ENCODE results near the gene PLEK2. TPM values are rescaled to one million over a fixed set of nuclear protein-coding genes. Genes with fewer than 3 reads are reported as not detected.
"Not testable (repeated sequence)": the region's sequence is repeated elsewhere in the genome, so short reads cannot be mapped to it uniquely, and the experiment has no call there.

The PLEK2 gene
- polyA plus RNA-seq, 3 donors = 1.5 to 3.0 (median 1.7) TPM

DNA sequence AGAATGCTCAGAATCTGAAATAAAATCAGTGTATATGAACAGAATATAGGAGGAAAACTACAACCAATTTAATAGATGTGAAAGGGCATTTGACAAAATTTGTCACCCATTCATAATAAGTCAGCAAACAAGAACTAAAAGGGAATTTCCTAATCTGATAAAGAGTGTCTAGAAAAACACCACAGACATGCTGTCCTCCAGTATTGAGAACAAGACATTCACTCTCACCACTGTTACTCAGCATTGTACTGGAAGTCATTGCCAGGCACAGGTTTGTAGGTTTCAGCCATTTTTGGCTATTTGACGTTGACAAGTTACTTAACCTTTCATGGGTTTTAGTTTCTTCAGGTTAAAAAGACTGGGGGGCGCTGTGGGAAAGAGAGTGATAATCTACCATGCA is 38.6 kb downstream of the PLEK2 start:
- no peak for DNase-seq (ENCODE audit: extremely low read depth in 1 of 11, low read depth in 9 of 11, low spot score in 4 of 11)

GRCh38 chr14:67372833-67373232 is 39.1 kb downstream of the PLEK2 start:
- DNase-seq (ENCODE audit: extremely low read depth in 1 of 11, low read depth in 9 of 11, low spot score in 4 of 11) = no peak

DNA sequence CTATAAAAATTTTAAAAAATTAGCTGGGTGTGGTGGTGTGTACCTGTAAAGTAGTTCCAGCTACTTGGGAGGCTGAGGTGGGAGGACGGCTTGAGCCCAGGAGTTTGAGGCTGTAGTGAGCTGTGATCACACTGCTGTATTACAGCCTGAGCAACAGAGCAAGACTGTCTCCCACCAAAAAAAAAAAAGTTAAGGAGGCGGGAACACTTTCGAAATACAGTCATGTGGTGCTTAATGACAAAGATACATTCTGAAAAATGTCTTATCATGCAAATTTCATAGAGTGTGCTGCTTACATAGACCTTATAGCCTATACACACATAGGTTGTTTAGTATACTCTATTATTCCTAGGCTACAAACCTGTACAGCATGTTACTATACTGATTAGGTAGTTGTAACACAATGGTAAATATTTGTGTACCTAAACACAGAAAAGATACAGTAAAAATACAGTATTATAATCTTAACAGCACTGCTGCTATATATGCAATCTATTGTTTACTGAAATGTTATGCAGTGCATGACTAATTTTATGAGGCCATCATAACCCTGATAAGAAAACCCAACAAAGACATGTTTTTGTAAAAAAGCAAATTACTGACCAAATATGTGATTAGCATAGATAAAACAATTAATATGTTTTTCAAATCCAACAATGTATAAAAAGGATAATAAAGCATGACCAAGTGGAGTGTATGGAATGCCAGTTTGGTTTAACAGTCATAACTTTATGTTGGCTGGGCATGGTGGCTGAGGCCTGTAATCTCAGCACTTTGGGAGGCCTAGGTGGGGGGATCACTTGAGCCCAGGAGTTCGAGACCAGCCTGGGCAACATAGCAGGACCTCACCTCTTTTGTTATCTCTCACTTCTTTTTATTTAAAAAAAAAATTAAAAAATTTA is 40.5 kb downstream of the PLEK2 start:
- DNase-seq (ENCODE audit: extremely low read depth in 1 of 11, low read depth in 9 of 11, low spot score in 4 of 11) = no peak

GRCh38 chr14:67370830-67371229 is 41.1 kb downstream of the PLEK2 start:
- no peak for DNase-seq (ENCODE audit: extremely low read depth in 1 of 11, low read depth in 9 of 11, low spot score in 4 of 11)

DNA sequence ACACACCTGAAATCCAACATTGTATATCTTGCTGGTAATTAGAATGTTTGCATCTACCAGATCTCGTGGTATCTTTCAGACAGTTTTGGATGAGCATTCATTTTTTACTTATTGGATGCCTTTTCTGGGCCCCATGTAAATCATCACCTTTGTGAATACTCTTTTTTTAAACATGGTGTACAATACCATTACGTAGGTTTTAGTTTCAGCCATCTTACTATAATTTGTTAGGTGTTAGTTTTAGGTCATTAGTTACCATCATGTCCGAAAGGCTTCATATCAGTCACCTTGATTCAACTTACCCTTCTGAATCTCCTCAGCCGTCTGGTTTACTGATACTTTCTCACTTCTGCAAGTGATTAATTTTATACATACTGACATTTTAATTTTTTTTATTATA is 46.5 kb downstream of the PLEK2 start:
- DNase-seq (ENCODE audit: extremely low read depth in 1 of 11, low read depth in 9 of 11, low spot score in 4 of 11) = no peak

GRCh38 chr14:67360470-67361206 is 51.3 kb downstream of the PLEK2 start:
- DNase-seq (ENCODE audit: extremely low read depth in 1 of 11, low read depth in 9 of 11, low spot score in 4 of 11) = no peak

- DNase-seq (ENCODE audit: extremely low read depth in 1 of 11, low read depth in 9 of 11, low spot score in 4 of 11) = peak; percentile 97 to 100 (median 99)
These were observed 52.0 kb downstream of the PLEK2 start, which contains the start of the genes ATP6V1D and EIF2S1 for GRCh38 chr14:67359775-67360469. Gene ATP6V1D, minus strand, starts transcription at chr14:67359804. Its CDS starts 106 bp downstream, at chr14:67359698. Gene EIF2S1, plus strand, starts transcription at chr14:67360328. Its CDS starts 4,440 bp downstream, at chr14:67364768.

GRCh38 chr14:67358924-67359774 is 52.8 kb downstream of the PLEK2 start:
- peak in 2 of 11 donors; percentile 0 to 1 for DNase-seq (ENCODE audit: extremely low read depth in 1 of 11, low read depth in 9 of 11, low spot score in 4 of 11)

- DNase-seq (ENCODE audit: extremely low read depth in 1 of 11, low read depth in 9 of 11, low spot score in 4 of 11) = no peak
These were observed 54.0 kb downstream of the PLEK2 start for GRCh38 chr14:67357969-67358354.

GRCh38 chr14:67357186-67357968 is 54.6 kb downstream of the PLEK2 start:
- DNase-seq (ENCODE audit: extremely low read depth in 1 of 11, low read depth in 9 of 11, low spot score in 4 of 11) = no peak

DNA sequence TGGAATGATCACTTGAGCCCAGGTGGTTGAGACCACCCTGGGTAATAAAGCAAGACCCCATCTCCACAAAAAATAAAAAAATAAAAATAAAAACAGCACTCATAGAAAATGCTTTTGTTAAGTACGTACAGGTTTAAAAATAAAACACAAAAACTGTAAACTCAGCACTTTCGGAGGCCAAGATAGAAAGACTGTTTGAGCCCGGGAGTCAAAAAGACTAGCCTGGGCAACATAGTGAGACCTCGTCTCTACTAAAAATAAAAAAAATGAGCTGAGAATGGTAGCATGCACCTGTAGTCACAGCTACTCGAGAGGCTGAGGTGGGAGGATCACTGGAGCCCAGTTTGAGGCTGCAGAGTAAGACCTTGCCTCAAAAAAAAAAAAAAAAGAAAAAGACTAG is 59.9 kb downstream of the PLEK2 start:
- no peak for DNase-seq (ENCODE audit: extremely low read depth in 1 of 11, low read depth in 9 of 11, low spot score in 4 of 11)

DNA sequence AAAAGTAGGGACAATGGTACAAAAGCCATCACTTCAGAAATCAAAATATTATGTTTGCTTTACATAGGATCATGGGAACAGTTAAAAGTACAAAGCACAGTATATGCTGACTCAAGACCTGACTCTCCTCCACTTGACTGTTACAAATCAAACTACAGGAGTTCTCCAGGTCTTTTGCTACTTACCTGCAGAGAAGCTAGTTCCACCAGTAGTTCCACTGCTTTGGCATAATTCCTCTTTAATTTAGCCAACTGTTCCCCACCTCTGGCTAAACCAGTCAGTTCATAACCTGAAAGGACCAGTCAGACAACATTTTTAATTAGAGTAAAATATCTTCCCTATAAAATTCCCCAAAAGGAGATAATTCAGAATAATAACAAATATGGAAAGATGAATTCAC is 66.4 kb downstream of the PLEK2 start:
- DNase-seq (ENCODE audit: extremely low read depth in 1 of 11, low read depth in 9 of 11, low spot score in 4 of 11) = no peak

DNA sequence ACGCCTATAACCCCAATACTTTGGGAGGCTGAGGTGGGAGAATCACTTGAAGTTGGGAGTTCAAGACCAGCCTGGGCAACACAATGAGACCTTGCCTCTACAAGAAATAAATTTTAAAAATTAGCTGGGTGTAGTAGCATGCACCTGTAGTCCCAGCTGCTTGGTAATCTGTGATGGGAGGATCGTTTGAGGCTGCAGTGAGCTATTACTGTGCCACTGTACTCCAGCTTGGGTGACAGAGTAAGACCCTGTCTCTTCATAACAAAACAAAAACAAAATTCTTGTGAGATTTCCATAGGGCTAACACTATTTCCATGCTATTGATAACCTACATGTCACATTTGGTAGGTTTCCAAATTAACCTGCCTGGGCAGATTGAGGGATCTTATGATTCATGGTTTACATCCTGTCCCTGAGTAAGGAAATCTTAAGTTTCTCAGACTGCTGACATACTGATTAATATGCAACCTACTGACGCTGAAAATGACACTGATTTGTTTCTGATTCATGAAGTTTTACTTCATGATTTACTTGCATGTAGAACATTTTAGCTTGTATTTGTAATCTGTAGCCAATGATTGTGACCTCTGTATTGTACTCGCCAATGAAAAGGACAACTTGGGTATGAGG is 68.2 kb downstream of the PLEK2 start:
- no peak for DNase-seq (ENCODE audit: extremely low read depth in 1 of 11, low read depth in 9 of 11, low spot score in 4 of 11)

DNA sequence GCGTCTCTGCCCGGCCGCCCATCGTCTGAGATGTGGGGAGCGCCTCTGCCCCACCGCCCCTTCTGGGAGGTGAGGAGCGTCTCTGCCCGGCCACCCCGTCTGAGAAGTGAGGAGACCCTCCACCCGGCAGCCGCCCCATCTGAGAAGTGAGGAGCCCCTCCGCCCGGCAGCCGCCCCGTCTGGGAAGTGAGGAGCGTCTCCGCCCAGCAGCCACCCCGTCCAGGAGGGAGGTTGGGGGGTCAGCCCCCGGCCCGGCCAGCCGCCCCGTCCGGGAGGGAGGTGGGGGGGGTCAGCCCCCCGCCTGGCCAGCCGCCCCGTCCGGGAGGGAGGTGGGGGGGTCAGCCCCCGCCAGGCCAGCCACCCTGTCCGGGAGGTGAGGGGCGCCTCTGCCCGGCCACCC is 70.7 kb downstream of the PLEK2 start:
- not testable (repeated sequence) for DNase-seq (ENCODE audit: extremely low read depth in 1 of 11, low read depth in 9 of 11, low spot score in 4 of 11)
